GM21529 (cell line): ENCODE results near the gene IL19.
"Not testable (repeated sequence)": the region's sequence is repeated elsewhere in the genome, so short reads cannot be mapped to it uniquely, and the experiment has no call there.

Experiments used
- ATAC-seq: cut with Tn5 transposase; IDR thresholded peaks from one replicate; pipeline ENCODE4 v1.9.1; 2021; ENCODE audit not compliant: unreplicated experiment

Gene IL19

DNA sequence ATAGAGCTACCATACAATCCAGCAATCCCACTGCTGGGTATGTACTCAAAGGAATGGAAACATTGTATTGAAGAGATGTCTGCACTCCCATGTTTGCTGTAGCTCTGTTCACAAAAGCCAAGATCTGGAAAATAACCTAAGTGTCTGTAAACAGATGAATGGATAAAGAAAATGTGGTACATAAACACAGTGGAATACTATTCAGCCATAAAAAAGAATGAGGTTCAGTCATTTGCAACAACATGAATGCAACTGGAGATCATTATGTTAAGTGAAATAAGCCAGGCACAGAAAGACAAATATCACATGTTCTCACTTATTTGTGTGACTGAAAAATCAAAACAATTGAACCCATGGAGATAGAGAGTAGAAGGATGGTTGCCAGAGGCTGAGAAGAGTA, 83.1 kb downstream of the IL19 start:
- ATAC-seq: not testable (repeated sequence)

DNA sequence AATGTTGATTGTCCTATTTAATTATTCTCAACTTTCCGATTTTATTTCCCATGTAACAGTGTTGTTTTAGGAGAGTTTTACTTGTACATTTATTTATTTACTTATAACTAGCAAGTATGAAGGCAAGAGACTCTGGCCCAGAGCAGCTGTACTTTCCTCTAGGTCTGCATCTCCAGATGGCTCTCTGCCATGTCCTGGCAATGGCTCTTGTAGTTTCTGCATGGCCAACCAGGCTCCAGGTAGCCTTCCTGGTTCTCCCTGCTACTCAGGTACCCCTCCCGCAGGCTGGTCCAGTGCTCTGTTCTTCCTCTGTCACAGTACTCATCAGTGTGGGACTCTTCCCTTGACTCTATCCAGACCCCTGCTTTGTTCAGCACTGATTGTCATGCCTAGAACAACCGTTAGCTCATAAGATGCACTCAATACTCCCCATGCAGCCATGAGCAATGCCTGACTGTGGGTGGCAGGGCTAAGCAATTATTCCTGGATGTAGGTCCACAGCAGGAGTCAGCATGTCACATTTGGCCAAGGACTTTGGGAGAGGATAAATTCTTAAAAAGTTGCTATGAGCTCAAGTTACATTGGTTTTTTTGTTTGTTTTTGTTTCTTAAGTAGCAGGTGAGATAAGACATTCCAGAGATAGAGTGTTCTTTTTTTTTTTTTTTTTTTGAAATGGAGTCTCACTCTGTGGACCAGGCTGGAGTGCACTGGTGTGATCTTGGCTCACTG, 84.0 kb downstream of the IL19 start:
- ATAC-seq: no peak

DNA sequence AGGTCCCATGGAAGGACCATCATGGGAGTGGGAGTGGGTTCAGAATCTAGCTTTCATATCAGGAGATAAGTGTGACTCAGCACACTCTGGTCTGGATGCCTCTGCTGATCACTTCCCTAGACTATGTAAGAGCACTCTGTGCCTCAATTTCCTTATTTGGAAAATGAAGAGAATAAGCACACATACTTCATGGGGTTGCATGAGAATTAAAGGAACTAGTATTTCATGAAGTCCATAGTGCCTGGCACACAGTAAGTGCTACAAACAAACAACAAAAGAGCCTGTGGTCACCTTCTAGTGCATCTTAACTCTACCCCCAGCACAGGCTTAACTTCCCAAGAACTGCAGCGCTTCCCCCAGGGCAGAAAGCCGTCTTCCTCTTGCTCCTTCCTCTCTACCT, 85.3 kb downstream of the IL19 start:
- no peak for ATAC-seq

DNA sequence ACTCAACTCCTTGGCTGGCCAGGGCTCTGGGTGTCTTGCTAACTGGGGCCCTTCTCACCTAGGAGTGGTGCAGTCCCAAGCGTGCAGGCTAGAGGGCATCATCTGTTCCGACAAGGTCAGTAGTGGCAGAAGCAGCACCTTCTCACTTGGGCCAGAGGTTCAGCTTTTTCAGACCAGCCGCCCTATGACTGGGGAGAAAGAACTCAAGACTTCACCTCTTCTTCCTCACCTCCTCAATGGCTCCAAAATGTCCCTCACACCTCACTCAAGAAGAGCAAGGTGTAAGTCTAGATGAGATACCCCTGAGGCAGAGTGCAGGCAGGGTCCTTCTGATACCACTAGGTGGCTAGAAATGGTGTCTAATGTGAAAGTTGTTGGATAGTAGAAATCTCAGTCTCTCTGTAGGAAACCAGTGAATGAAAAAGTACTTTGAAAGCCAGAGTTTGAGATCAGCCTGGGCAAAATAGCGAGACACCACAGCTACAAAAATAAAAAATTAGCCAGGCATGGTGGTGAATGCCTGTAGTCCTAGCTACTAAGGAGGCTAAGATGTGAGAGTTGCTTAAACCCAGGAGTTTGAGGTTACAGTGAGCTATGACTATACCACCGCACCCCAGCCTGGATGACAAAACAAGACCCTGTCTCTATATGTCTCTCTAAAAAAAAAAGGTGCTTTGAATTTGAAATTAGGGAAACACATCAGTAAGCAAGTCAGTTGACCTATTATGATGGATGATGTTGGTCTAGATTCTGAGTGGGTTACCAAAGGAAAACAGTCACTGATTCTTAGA, 86.3 kb downstream of the IL19 start:
- ATAC-seq: no peak

DNA sequence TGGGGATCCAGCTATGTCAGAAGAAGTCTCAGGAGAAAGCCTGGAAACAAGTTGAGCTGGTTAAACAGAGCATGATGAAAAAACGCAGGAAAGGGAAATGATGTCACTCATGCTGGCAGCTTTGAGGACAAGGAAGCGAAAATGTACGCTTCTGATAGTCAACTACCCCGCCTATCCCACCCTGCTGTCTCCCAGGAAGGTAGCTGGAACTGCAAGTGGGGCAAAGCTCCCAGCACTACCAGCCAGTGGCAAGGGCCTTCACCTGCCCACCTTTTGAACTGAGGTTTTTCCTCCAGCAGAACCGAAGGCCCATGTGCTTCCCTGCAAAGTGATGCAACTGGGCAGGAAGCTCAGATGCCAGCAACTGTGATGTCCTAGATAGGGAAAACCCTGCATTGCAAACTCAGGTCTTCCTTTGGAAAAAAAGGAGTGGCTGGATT, 88.5 kb downstream of the IL19 start:
- no peak for ATAC-seq

DNA sequence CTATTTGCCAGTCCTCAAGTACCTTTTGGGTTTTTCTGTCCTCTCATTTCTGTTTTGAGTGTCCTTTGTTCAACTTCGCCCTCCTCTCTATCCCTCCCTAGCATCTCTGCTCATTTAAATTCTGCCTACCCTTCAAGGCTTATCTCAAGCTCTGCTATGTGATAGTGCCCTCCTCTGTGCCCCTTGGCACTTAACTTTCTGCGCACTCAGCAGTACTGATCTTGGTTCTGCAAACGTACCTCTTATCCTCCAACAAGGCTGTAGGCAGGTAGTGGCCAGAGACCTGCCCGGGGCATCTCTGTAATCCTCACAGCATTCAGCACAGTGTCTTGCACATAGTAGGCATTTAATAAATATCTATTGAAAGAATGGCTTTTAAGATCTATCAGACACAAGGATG, 89.6 kb downstream of the IL19 start:
- ATAC-seq: no peak

DNA sequence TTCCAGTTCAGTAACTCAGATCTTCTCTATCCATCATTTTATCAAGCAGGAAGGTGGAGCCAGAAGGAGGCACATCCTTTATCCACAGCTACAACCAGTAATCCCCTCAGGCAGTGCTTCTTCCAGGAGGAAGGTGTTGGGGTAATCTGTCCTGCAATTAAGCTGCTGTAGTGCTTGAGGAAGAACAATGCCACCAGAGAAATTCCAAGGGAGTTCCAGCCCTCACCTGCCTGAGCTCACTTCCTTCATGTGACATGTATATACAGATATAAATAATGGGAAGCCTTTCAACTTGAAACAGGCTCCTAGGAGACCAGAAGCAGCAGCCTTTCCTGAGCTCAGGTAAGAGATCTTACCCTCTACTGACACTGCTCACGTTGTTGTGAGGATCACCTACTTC, 92.7 kb downstream of the IL19 start:
- no peak for ATAC-seq

DNA sequence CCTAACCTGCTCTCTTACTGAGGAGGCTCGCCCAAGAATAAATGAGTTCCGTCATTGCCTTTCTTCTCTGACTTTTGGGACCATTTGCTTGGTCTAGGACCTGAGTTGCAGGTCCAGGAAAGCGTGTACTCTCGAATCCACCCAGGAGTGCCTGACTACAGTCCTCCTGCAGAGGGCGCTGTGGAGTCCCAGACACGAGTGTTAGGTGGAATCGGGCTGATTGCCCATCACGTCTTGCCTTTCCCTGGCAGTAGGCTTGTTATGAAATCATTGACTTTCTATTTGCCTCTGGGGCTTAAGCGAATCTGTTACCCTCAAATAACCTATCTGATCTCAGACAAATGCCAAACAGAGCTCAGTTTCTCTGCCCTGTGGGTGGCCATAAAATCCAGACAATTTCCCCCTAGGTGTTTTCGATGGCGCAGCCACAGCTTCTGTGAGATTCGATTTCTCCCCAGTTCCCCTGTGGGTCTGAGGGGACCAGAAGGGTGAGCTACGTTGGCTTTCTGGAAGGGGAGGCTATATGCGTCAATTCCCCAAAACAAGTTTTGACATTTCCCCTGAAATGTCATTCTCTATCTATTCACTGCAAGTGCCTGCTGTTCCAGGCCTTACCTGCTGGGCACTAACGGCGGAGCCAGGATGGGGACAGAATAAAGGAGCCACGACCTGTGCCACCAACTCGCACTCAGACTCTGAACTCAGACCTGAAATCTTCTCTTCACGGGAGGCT, 94.5 kb downstream of the IL19 start, which contains the start of gene IL20:
IL20 (plus strand) TSS at position 685 of the 733 bp plus-strand sequence. CDS start 230 bp downstream, outside the sequence.
- no peak for ATAC-seq

DNA sequence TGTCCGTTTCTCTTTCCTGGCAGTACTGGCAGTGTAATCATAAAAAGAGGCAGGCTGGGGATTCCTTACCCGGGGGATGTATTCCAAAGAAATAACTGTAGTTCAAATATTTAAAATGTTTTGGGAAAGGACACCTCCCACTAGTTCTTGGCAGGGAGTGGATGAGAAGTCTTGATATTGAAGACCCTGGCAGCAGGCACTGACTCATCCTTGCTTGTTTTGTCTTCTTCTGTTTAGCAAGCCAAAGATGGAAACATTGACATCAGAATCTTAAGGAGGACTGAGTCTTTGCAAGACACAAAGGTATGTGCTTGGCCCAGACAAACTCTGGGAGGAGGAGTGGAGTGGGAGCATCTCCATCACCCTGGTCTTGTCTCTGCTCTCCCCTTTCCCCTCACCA, 95.5 kb downstream of the IL19 start:
- ATAC-seq: no peak

DNA sequence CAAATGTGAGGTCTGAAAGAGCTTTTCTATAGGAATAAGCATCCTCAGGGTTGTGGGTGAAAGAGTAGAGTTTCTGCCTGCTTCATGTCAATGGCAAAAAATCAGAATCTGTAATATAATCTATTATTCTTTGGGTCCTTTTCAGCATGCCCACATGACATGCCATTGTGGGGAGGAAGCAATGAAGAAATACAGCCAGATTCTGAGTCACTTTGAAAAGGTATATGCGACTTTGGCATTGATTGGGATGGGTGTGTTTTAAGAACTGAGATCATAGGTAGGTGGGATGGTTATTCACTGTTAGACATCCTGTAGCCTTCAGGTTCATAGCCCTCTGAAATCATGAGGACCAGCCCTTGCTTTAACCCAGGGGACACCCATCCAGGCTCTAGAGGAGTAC, 96.7 kb downstream of the IL19 start:
- ATAC-seq: no peak

DNA sequence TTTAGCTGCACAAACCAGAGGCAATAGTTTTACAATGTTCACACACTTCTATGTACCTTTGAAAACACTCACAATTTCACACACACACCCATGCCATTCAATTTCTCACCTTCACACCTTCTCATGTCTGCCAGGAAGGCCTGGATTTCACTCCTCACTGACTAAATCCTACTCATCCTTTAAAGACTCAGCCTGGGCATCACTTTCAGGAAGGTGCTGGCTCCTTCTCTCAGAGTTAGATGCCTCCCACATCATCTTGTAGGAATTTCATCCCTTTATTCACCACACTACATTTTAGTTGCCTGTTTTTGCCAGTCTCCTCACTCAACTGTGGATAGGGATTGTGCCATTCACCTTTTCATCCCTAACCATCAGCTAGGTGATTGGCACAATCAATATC, 97.1 kb downstream of the IL19 start:
- no peak for ATAC-seq

DNA sequence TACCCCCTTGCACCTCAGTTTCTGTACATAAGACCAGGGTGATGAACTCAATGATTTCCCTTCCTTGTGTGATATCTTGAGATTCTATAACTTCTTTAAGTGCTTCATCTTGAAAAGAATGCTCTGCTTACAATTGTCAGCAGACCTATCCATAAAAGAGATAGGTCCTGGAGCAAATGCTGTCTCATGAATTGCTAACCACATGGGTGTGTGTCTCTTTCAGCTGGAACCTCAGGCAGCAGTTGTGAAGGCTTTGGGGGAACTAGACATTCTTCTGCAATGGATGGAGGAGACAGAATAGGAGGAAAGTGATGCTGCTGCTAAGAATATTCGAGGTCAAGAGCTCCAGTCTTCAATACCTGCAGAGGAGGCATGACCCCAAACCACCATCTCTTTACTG, 97.7 kb downstream of the IL19 start:
- no peak for ATAC-seq

DNA sequence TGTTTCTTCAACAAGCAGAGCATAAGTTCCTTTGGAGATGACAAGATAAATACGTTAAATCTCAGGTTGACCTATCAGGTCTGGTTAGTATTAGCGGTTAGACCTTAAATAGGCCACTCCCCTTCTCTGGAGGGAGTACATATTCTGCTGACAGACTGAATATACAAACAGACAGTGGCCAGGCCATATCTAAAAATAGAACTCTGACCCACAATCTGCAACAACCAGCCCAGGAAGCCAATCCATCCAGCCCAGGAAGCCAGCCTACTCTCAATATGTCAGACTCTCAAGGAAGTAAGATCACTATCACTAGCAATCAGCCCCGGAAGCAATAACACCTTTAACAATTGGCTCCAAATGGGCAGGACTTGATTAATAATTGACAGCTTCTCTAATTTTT, 101.6 kb downstream of the IL19 start:
- ATAC-seq: no peak

DNA sequence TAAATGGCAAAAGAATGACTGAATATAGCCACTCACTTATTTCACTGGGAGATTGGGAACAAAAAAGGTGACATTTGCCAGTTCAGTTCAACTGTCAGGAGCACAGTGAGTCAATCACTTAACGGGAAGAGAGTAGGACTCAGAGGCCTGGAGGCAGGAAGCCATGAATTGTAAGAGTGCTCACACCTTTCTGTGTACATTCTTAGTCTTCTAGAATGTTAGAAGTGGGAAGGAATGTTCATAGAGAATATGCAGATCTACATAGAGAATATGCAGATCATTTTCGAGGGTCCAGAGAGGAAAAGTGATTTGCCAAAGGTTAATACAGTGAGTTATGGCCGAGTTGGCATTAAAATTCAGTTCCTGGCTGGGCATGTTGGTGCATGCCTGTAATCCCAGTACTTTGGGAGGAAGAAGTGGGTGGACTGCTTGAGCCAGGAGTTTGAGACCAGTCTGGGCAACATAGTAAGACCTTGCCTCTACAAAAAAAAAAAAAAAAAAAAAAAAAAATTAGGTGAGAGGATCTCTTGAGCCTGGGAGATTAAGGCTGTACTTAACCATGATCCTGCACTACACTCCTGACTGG, 103.1 kb downstream of the IL19 start:
- no peak for ATAC-seq

DNA sequence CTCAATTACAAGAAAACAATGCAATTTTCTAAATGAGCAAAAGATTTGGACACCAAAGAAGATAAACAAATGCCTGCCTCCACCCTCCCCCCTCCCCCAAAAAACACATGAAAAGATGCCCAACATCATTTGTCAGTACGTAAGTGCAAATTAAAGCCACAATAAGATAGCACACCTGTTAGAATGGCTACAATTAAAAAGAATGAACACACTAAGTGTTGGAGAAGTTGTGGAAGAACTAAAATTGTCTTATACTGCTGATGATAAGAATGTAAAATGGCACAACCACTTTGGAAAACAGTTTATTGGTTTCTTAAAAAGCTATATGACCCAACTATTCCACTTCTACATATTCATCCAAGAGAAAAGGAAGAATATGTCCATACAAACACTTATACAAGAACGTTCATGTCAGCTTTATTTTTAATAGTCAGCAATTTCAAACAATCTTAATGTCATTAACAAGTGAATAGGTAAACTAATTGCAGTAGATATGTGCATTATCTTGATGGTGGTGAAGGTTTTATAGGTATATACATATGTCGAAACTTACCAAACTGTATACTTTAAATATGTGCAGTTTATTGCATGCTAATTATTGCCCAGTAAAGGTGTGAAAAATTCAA, 105.3 kb downstream of the IL19 start:
- ATAC-seq: no peak

DNA sequence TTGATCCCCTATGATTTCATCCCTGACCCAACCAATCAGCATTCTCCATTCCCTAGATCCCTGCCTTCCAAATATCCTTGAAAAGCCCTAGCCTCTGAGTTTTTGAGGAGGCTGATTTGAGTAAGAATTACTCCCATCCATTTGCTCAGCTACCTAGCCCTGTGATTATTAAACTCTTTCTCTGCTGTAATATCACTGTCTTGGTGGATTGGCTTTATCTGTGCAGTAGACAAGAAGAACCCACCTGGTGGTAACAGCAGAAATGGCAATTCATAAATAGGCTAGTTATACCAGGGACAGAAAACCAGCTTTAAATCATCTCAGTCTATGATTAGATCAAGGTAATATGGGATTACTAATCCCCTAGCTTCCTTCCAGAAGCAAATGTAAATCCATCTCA, 107.9 kb downstream of the IL19 start:
- no peak for ATAC-seq

DNA sequence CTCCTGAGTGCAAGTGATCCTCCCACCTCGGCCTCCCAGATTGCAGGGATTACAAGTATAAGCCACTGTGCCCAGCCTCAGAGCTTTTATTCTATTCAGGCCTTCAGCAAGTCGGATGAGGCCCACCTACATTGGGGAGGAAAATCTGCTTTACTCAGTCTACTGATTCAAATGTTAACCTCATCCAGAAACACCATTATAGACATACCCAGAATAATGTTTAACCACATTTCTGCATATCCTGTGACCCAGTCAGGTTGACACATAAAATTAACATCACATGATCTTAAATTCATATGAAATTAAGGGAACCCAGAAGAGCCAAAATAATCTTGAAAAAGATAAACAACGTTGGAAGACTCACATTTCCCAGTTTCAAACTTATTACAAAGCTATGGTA, 109.7 kb downstream of the IL19 start:
- no peak for ATAC-seq

DNA sequence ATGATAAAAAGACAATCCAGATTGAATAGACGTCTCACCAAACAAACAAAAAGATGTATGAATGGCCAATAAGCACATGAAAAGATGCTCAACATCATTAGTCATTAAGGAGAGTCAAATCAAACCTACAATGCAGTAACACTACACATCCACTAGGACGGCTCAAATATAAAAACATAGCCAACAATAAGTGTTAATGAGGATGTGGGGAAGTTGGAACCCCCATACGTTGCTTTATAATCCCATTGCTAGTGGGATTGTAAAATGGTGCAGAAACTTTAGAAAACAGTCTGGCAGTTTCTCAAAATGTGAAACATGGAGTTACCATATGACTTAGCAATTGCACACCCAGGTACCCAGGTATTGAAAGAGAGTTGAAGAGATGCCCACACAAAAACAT, 112.0 kb downstream of the IL19 start:
- ATAC-seq: no peak

DNA sequence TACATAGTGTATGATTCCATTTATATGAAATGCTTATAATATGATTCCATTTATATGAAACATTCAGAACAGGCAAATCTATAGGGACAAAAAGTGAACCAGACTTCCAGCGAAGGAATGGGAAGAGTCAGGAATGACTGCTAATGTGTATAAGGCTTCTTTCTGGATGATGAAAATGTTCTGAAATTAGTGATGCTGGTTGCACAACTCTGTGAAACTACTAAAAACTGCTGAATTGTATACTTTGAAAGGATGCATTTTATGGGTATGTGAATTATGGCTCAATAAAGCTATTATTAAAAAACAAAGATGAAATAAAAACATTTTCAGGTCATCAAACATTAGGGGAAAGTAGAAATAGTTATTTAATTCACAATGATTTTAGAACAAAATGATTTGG, 112.6 kb downstream of the IL19 start:
- ATAC-seq: no peak

DNA sequence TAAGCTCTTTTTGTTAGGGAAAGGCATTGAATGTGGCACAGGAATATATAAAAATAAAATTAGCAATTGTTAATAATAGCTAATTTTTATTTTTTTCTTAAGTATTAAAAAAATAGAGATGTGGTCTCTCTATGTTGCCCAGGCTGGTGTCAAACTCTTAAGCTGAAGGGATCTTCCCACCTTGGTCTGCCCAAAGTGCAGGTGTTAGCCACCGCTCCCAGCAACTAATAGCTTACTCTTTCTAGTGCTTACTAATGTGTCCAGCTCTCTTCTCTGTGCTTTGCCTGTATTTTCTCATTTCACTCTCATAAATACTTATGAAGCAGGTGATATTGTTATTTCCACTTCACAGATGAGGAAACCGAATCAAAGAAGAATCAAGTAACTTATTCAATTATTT, 113.3 kb downstream of the IL19 start:
- ATAC-seq: no peak
